ENCODE data around the gene UGT1A9.

UGT1A9 gene

GRCh38 chr2:233800208-233800607 is 128.5 kb downstream of the UGT1A9 start:
- no peak for DNase-seq

GRCh38 chr2:233801357-233802131 is 129.8 kb downstream of the UGT1A9 start:
- DNase-seq = peak; percentile 9

- no peak for DNase-seq
These were observed 130.6 kb downstream of the UGT1A9 start for GRCh38 chr2:233802132-233802815.

- no peak for DNase-seq
These were observed 131.7 kb downstream of the UGT1A9 start for GRCh38 chr2:233803292-233803911.

- DNase-seq = no peak
These were observed 132.3 kb downstream of the UGT1A9 start for GRCh38 chr2:233803994-233804393.

GRCh38 chr2:233807215-233807865 is 135.6 kb downstream of the UGT1A9 start:
- DNase-seq = no peak

GRCh38 chr2:233807966-233808935 is 136.6 kb downstream of the UGT1A9 start:
- DNase-seq = no peak

- no peak for DNase-seq
These were observed 138.7 kb downstream of the UGT1A9 start for GRCh38 chr2:233810385-233810784.

GRCh38 chr2:233811087-233811486 is 139.4 kb downstream of the UGT1A9 start:
- DNase-seq = no peak

GRCh38 chr2:233811732-233812131 is 140.0 kb downstream of the UGT1A9 start:
- no peak for DNase-seq

GRCh38 chr2:233813236-233814055 is 141.7 kb downstream of the UGT1A9 start:
- DNase-seq = no peak

GRCh38 chr2:233814056-233814835 is 142.5 kb downstream of the UGT1A9 start:
- DNase-seq = no peak

GRCh38 chr2:233815861-233816260 is 144.2 kb downstream of the UGT1A9 start:
- DNase-seq = no peak

GRCh38 chr2:233816334-233816733 is 144.6 kb downstream of the UGT1A9 start:
- no peak for DNase-seq

- no peak for DNase-seq
These were observed 145.1 kb downstream of the UGT1A9 start for GRCh38 chr2:233816771-233817170.

- no peak for DNase-seq
These were observed 145.7 kb downstream of the UGT1A9 start for GRCh38 chr2:233817361-233817911.

- no peak for DNase-seq
These were observed 146.4 kb downstream of the UGT1A9 start for GRCh38 chr2:233817995-233818638.

GRCh38 chr2:233818639-233819621 is 147.2 kb downstream of the UGT1A9 start:
- DNase-seq = no peak

Data from HCEC 1CT (cell line).